ENCODE data around the gene DUOX2.

DNA sequence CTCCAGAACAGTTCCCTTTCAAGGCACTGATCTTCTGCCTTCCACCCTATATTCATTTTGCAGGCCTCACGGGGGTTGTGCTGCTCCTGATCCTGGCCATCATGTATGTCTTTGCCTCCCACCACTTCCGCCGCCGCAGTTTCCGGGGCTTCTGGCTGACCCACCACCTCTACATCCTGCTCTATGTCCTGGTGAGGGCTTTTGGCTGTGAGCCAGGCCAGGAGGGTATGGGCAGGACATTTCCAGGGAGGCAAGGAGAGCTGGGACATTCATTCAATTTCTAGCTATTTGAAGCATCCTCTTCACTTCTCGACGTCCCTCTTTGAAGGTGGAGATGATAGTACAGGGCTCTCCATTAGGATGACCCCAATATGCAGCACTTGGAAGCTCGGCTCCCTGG lies 41.8 kb upstream of the DUOX2 start:
- TF ChIP-seq, protein P1, sequence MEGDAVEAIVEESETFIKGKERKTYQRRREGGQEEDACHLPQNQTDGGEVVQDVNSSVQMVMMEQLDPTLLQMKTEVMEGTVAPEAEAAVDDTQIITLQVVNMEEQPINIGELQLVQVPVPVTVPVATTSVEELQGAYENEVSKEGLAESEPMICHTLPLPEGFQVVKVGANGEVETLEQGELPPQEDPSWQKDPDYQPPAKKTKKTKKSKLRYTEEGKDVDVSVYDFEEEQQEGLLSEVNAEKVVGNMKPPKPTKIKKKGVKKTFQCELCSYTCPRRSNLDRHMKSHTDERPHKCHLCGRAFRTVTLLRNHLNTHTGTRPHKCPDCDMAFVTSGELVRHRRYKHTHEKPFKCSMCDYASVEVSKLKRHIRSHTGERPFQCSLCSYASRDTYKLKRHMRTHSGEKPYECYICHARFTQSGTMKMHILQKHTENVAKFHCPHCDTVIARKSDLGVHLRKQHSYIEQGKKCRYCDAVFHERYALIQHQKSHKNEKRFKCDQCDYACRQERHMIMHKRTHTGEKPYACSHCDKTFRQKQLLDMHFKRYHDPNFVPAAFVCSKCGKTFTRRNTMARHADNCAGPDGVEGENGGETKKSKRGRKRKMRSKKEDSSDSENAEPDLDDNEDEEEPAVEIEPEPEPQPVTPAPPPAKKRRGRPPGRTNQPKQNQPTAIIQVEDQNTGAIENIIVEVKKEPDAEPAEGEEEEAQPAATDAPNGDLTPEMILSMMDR (IDR thresholded peaks at IDR 0.05) = no peak
- no peak for TF ChIP-seq EZH2 (IDR thresholded peaks at IDR 0.05; ENCODE audit: borderline replicate concordance, insufficient read depth, low read depth, low read length, poor library complexity, severe bottlenecking)

Data from B cell (primary cell).